Measurements from ENCODE around the gene VOPP1.

- TF ChIP-seq CTCF (IDR thresholded peaks at IDR 0.05 in 8 of 11, conservative IDR thresholded peaks at IDR 0.05 in 3 of 11) (peak in 9 of 11 experiments; percentile 29 to 62 (median 53)), POLR2A (IDR thresholded peaks at IDR 0.05) (no peak), POLR2AphosphoS5 (IDR thresholded peaks at IDR 0.05) (peak in 2 of 3 donors; percentile 26 to 33)
These were observed 22.2 kb downstream of the VOPP1 start for GRCh38 chr7:55550010-55550663.

Measured in spleen (tissue), 7 donors.